Kidney (tissue), 14 donors: Measurements from ENCODE around the gene PAQR7. TPM values are rescaled to one million over a fixed set of nuclear protein-coding genes. Genes with fewer than 3 reads are reported as not detected.

Experiments
- DNase-seq, 5 donors: peaks; one replicate each; pipeline ENCODE4 v3.0.0-alpha.2; 2013 to 2020
- FAIRE-seq: peaks from 2 replicates; lab custom pipeline; 2012; peaks lifted over from hg19 to GRCh38; lab: Jason Lieb, UNC
- H3K27ac ChIP-seq, 2 donors: one replicate each; pipeline ENCODE4 v1.7.0; 2013; ENCODE audit warnings: low read depth in 2 of 2, low read length in 2 of 2, inconsistent platforms in 1 of 2
- H3K27me3 ChIP-seq: one replicate; pipeline ENCODE4 v1.7.1; 2013; ENCODE audit warnings: low read length, inconsistent platforms; ENCODE audit not compliant: control insufficient read depth, insufficient read depth
- H3K36me3 ChIP-seq, 3 donors: one replicate each; pipeline versions ENCODE4 v1.7.0 to v1.7.1; 2013; ENCODE audit warnings: low read length in 3 of 3, control low read depth in 1 of 3, inconsistent platforms in 1 of 3; ENCODE audit not compliant: insufficient read depth in 3 of 3, control insufficient read depth in 2 of 3
- H3K4me1 ChIP-seq, 3 donors: one replicate each; pipeline versions ENCODE4 v1.7.0 to v1.7.1; 2013; ENCODE audit warnings: low read length in 3 of 3, inconsistent platforms in 1 of 3, low read depth in 1 of 3; ENCODE audit not compliant: control insufficient read depth in 2 of 3, insufficient read depth in 2 of 3
- H3K4me3 ChIP-seq, 3 donors: one replicate each; pipeline versions ENCODE4 v1.7.0 to v1.8.1; 2013; ENCODE audit warnings: low read length in 3 of 3, control low read depth in 1 of 3, inconsistent platforms in 1 of 3
- H3K9ac ChIP-seq, 3 donors: one replicate each; pipeline versions ENCODE4 v1.7.0 to v1.7.1; 2013; ENCODE audit warnings: low read length in 3 of 3, control low read depth in 1 of 3, inconsistent platforms in 1 of 3
- H3K9me3 ChIP-seq, 3 donors: one replicate each; pipeline versions ENCODE4 v1.7.0 to v1.7.1; 2013; ENCODE audit warnings: low read length in 3 of 3, control low read depth in 1 of 3, inconsistent platforms in 1 of 3; ENCODE audit not compliant: control insufficient read depth in 2 of 3, insufficient read depth in 1 of 3
- CTCF ChIP-seq: IDR thresholded peaks from 3 replicates; pipeline ENCODE4 v1.5.1; 2012; ENCODE audit warnings: mild to moderate bottlenecking, moderate library complexity, borderline replicate concordance; ENCODE audit not compliant: insufficient read depth; ENCODE audit errors: extremely low read depth
- intact Hi-C: fragments of 100-400 bp; cut with DNase I; formaldehyde crosslinking; loops from one replicate; pipeline ENCODE4 v1.11.1; 2022
- polyA plus RNA-seq: library from polyadenylated mRNA; stranded (reverse); fragments of 350-450 nt; fragmentation: Illumina TruSeq; extraction: RNeasy Lipid Tissue Mini Kit (QIAGEN cat#74804); gene quantifications from one replicate; pipeline ENCODE4 v1.2.3, GENCODE V29; 2014; ENCODE audit warnings: low read depth, low replicate concordance; ENCODE audit not compliant: insufficient read depth
- total RNA-seq: library from RNA; stranded (reverse); fragmentation: NEBNext Ultra II Directional; extraction: Animal tissue kit (Norgen Biotek cat#: 25700); gene quantifications from one replicate; pipeline ENCODE4 v1.2.1, GENCODE V29; 2021
- donor health status: control.
- donor health status: control.
- donor health status: control.
- donor health status: control.
- donor health status: control.
- donor health status: DM: yes; HTN: yes; CAD: no.
- donor health status: Normal renal cell carcinoma (clear cell type).

Gene PAQR7
- total and polyA plus RNA-seq, 2 donors from 2014 or later = 30.2 to 52.0 TPM

GRCh38 chr1:25895365-25895990, 20.0 kb upstream of the PAQR7 start:
- TF ChIP-seq CTCF = peak; percentile 98
- peaks cover 0 to 9% (median 0%) of the 10 kb centered on the region in 3 donors for H3K36me3 ChIP-seq
- peak; percentile 94 to 97 (median 95) for DNase-seq
- H3K9me3 ChIP-seq = no peaks in the 10 kb centered on the region
- H3K27me3 ChIP-seq = no peaks in the 10 kb centered on the region
- intact Hi-C loops = no loop called here
- H3K9ac ChIP-seq = no peak overlapping the region
- FAIRE-seq = peak; percentile 92
- no peak overlapping the region for H3K27ac ChIP-seq
- no peaks in the 10 kb centered on the region for H3K4me1 ChIP-seq
- no peak overlapping the region for H3K4me3 ChIP-seq

- Histone ChIP-seq H3K27ac (no peak overlapping the region), H3K4me1 (peaks cover 0 to 7% (median 6%) of the 10 kb centered on the region in 3 donors), H3K9me3 (no peaks in the 10 kb centered on the region), H3K36me3 (peaks cover 0 to 4% (median 0%) of the 10 kb centered on the region in 3 donors), H3K4me3 (no peak overlapping the region), H3K27me3 (no peaks in the 10 kb centered on the region), H3K9ac (no peak overlapping the region)
- TF ChIP-seq CTCF = no peak
- DNase-seq (no peak), FAIRE-seq (no peak)
- intact Hi-C loops = no loop called here
Measured at GRCh38 chr1:25893116-25893515, 17.6 kb upstream of the PAQR7 start.

- Histone ChIP-seq H3K27me3 (no peaks in the 10 kb centered on the region), H3K4me1 (peaks cover 0 to 7% (median 6%) of the 10 kb centered on the region in 3 donors), H3K4me3 (no peak overlapping the region), H3K27ac (no peak overlapping the region), H3K9me3 (no peaks in the 10 kb centered on the region), H3K36me3 (no peaks in the 10 kb centered on the region), H3K9ac (no peak overlapping the region)
- DNase-seq (peak in 1 of 5 donors; percentile 61), FAIRE-seq (no peak)
- TF ChIP-seq CTCF = no peak
- intact Hi-C loops = no loop called here
Measured at GRCh38 chr1:25891606-25892005, 16.1 kb upstream of the PAQR7 start.
